ENCODE data around the gene KATNA1. TPM values are rescaled to one million over a fixed set of nuclear protein-coding genes. Genes with fewer than 3 reads are reported as not detected.

The KATNA1 gene
- total and polyA plus RNA-seq, 9 of the 15 experiments (the other 6 are each of a cell fraction or from before 2014, with no cell fraction given), result 22.5 to 76.9 (median 45.0) TPM

GRCh38 chr6:149551920-149552319 is 96.6 kb downstream of the KATNA1 start:
- H3K9me1 ChIP-seq (ENCODE audit: control insufficient read depth, insufficient read depth, low read length), result no peaks in the 10 kb centered on the region
- H3K9ac ChIP-seq (ENCODE audit: insufficient read depth in 1 of 2, low read depth in 2 of 2, low read length in 2 of 2), result peak overlapping the region in 1 of 2 experiments; percentile 79; a peak in 2 of 4 replicates
- FAIRE-seq, result no peak
- H3K4me3 ChIP-seq, result no peak overlapping the region
- H3K79me2 ChIP-seq (ENCODE audit: control insufficient read depth, insufficient read depth, low read length), result no peaks in the 10 kb centered on the region
- peaks cover 11 to 15% of the 10 kb centered on the region in 2 experiments; a peak in 3 of 5 replicates for H3K27me3 ChIP-seq (ENCODE audit: control insufficient read depth in 2 of 2, insufficient read depth in 2 of 2, low read length in 2 of 2)
- no peak overlapping the region for H3K27ac ChIP-seq (ENCODE audit: extremely low read depth, low read depth, low read length)
- TF ChIP-seq, protein P1, sequence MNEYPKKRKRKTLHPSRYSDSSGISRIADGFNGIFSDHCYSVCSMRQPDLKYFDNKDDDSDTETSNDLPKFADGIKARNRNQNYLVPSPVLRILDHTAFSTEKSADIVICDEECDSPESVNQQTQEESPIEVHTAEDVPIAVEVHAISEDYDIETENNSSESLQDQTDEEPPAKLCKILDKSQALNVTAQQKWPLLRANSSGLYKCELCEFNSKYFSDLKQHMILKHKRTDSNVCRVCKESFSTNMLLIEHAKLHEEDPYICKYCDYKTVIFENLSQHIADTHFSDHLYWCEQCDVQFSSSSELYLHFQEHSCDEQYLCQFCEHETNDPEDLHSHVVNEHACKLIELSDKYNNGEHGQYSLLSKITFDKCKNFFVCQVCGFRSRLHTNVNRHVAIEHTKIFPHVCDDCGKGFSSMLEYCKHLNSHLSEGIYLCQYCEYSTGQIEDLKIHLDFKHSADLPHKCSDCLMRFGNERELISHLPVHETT (CRISPR knock-in tag; conservative IDR thresholded peaks at IDR 0.05 in 1 of 2, IDR thresholded peaks at IDR 0.05 in 1 of 2), result 0 out of 4 replicates have a peak, but pooled peaks of 1 of the 2 experiments have one; percentile 22
- TF ChIP-seq ZNF445 (CRISPR knock-in tag; IDR thresholded peaks at IDR 0.05; ENCODE audit: low read depth), result no peak
- in situ Hi-C loops (cut with MboI) (no loop called here), intact Hi-C loops (cut with micrococcal nuclease) (no loop called here)
- 18% methylated on average over 5 of the region's 5 CpGs for WGBS (ENCODE audit: insufficient coverage, low coverage, missing lambda C conversion rate)
- no peak for DNase-seq (ENCODE audit: extremely low read depth in 1 of 4, low spot score in 3 of 4)
- H3K4me1 ChIP-seq (replicated peaks in 1 of 2; ENCODE audit: control insufficient read depth in 2 of 2, insufficient read depth in 2 of 2, low read length in 2 of 2), result peaks cover 0 to 9% of the 10 kb centered on the region in 2 experiments; a peak in 3 of 5 replicates
- H3K4me2 ChIP-seq (ENCODE audit: insufficient read depth, low read length), result no peak overlapping the region
- peak overlapping the region; percentile 42 for H2AFZ ChIP-seq (ENCODE audit: low read depth, low read length)
- POLR2A ChIA-PET, result interaction anchor here (1.1 to 4.9 kb wide), 3 partner anchors 12 to 59 kb away, joined by 3 to 19 read pairs (median 3); no protein-coding TSS in a partner anchor
- no peaks in the 10 kb centered on the region; the same call in 1 of the 2 replicates for H3K9me3 ChIP-seq (replicated peaks; ENCODE audit: control insufficient read depth, insufficient read depth, low read depth, low read length)
- CTCF ChIA-PET (ENCODE audit: low intra/inter-chr PET ratio), result no interaction called here
- ATAC-seq, result peak; percentile 50
- no peaks in the 10 kb centered on the region for H4K20me1 ChIP-seq (replicated peaks; ENCODE audit: control insufficient read depth, insufficient read depth, low read length)
- H3K36me3 ChIP-seq (ENCODE audit: control insufficient read depth, insufficient read depth, low read length), result no peaks in the 10 kb centered on the region
- no TSS peak for BruUV-seq (replicated peaks)
